PC-9 (cell line): ENCODE data around the gene PTGES3L. TPM values are rescaled to one million over a fixed set of nuclear protein-coding genes. Genes with fewer than 3 reads are reported as not detected.

Experiments
- BruUV-seq: library from RNA; stranded (reverse); fragments of 400-500 nt; replicated peaks from 2 replicates; lab custom pipeline; 2021; lab: Mats Ljungman, UMichigan
- CTCF ChIA-PET: fragments of 300-600 bp; sonication (Branson Sonifier 250); formaldehyde crosslinking; loops from one replicate; lab custom pipeline; 2022; ENCODE audit warnings: antibody characterized with exemption; lab: Charles Lee
- POLR2A ChIA-PET: fragments of 300-600 bp; sonication (Branson Sonifier 250); formaldehyde crosslinking; loops from one replicate; lab custom pipeline; 2022; ENCODE audit warnings: antibody characterized with exemption; ENCODE audit not compliant: unreplicated experiment; lab: Charles Lee
- DNase-seq, 2 experiments: peaks; one replicate each; pipeline versions ENCODE4 v3.0.0 to v3.0.0-alpha.2; 2015 to 2022; ENCODE audit warnings: mixed read lengths in 1 of 2
- H2AFZ ChIP-seq: fragments of 200-600 bp; sonication (generic); 2 replicates; pipeline ENCODE4 v1.8.1; 2017; ENCODE audit warnings: antibody characterized with exemption
- H3F3A ChIP-seq: fragments of 200-600 bp; sonication (generic); 2 replicates; pipeline ENCODE4 v1.8.1; 2017; ENCODE audit warnings: antibody characterized with exemption, mild to moderate bottlenecking, low read depth; ENCODE audit not compliant: insufficient read depth
- H3K27ac ChIP-seq: fragments of 200-600 bp; sonication (generic); 2 replicates; pipeline ENCODE4 v1.6.1; 2016; ENCODE audit warnings: mixed run types
- H3K27me3 ChIP-seq: fragments of 200-600 bp; sonication (generic); 2 replicates; pipeline ENCODE4 v1.6.1; 2016; ENCODE audit warnings: low read depth, mixed run types; ENCODE audit not compliant: insufficient read depth
- H3K36me3 ChIP-seq: fragments of 200-600 bp; sonication (generic); 2 replicates; pipeline ENCODE4 v1.6.1; 2016; ENCODE audit warnings: low read depth, mixed run types
- H3K4me1 ChIP-seq: fragments of 200-600 bp; sonication (generic); replicated peaks from 2 replicates; pipeline ENCODE4 v1.6.1; 2016; ENCODE audit warnings: mixed run types; ENCODE audit not compliant: insufficient read depth
- H3K4me2 ChIP-seq: fragments of 200-600 bp; sonication (generic); 2 replicates; pipeline ENCODE4 v1.6.1; 2017; ENCODE audit warnings: mixed run types
- H3K4me3 ChIP-seq: fragments of 200-600 bp; sonication (generic); 2 replicates; pipeline ENCODE4 v1.6.1; 2016; ENCODE audit warnings: mixed run types
- H3K79me2 ChIP-seq: fragments of 200-600 bp; sonication (generic); 2 replicates; pipeline ENCODE4 v1.6.1; 2017; ENCODE audit warnings: low read depth, mixed run types
- H3K9me2 ChIP-seq: fragments of 200-600 bp; sonication (generic); 2 replicates; pipeline ENCODE4 v1.8.1; 2017; ENCODE audit warnings: mild to moderate bottlenecking; ENCODE audit not compliant: insufficient read depth
- H3K9me3 ChIP-seq: fragments of 200-600 bp; sonication (generic); 2 replicates; pipeline ENCODE4 v1.8.1; 2016; ENCODE audit warnings: low read depth; ENCODE audit not compliant: insufficient read depth
- H4K20me1 ChIP-seq: fragments of 200-600 bp; sonication (generic); 2 replicates; pipeline ENCODE4 v1.8.1; 2017; ENCODE audit not compliant: insufficient read depth
- EZH2 ChIP-seq: fragments of 200-600 bp; sonication (generic); IDR thresholded peaks from 2 replicates; pipeline ENCODE4 v1.8.0; 2017; ENCODE audit warnings: antibody characterized with exemption, low read depth
- intact Hi-C: fragments of 100-400 bp; cut with micrococcal nuclease; formaldehyde crosslinking; loops from one replicate; pipeline ENCODE4 v1.10.0; 2022; ENCODE audit not compliant: unreplicated experiment
- total RNA-seq: library from RNA; stranded (reverse); gene quantifications from 2 replicates; pipeline ENCODE4 v1.2.3, GENCODE V29; 2021
- TF ChIP-seq, protein P1 (sequence below): fragments of 200-600 bp; sonication (generic); conservative IDR thresholded peaks from 2 replicates; pipeline ENCODE4 v1.6.1; 2017; ENCODE audit warnings: mixed run types, antibody characterized with exemption, mild to moderate bottlenecking, moderate library complexity

Gene PTGES3L
- total RNA-seq, 1 experiment from 2014 or later, result 0.70 TPM

- intact Hi-C loops, result no loop called here
- H3K9me2 ChIP-seq, result no peaks in the 10 kb centered on the region
- H3K36me3 ChIP-seq, result peaks cover 18% of the 10 kb centered on the region; the same call in 1 of the 2 replicates
- no peaks in the 10 kb centered on the region for H3K9me3 ChIP-seq
- ChIA-PET CTCF (no interaction called here), POLR2A (interaction anchor here (1.1 kb wide), 1 partner anchor 347 kb away, joined by 3 read pairs; no protein-coding TSS in a partner anchor)
- H3K79me2 ChIP-seq, result peaks cover 6% of the 10 kb centered on the region; the same call in 1 of the 2 replicates
- peaks cover 32% of the 10 kb centered on the region for H3K4me1 ChIP-seq
- no TSS peak for BruUV-seq
- no peak overlapping the region for H3K4me2 ChIP-seq
- TF ChIP-seq, protein P1, sequence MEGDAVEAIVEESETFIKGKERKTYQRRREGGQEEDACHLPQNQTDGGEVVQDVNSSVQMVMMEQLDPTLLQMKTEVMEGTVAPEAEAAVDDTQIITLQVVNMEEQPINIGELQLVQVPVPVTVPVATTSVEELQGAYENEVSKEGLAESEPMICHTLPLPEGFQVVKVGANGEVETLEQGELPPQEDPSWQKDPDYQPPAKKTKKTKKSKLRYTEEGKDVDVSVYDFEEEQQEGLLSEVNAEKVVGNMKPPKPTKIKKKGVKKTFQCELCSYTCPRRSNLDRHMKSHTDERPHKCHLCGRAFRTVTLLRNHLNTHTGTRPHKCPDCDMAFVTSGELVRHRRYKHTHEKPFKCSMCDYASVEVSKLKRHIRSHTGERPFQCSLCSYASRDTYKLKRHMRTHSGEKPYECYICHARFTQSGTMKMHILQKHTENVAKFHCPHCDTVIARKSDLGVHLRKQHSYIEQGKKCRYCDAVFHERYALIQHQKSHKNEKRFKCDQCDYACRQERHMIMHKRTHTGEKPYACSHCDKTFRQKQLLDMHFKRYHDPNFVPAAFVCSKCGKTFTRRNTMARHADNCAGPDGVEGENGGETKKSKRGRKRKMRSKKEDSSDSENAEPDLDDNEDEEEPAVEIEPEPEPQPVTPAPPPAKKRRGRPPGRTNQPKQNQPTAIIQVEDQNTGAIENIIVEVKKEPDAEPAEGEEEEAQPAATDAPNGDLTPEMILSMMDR, result no peak
- TF ChIP-seq EZH2, result no peak
- H3K27ac ChIP-seq, result no peak overlapping the region
- H3F3A ChIP-seq, result peaks cover 32% of the 10 kb centered on the region
- no peak overlapping the region for H2AFZ ChIP-seq
- no peak for DNase-seq
- H3K4me3 ChIP-seq, result no peak overlapping the region
- no peaks in the 10 kb centered on the region for H4K20me1 ChIP-seq
- H3K27me3 ChIP-seq, result no peaks in the 10 kb centered on the region
Observed at GRCh38 chr17:43013296-43013695, 33.4 kb upstream of the PTGES3L start.

- TF ChIP-seq EZH2, result no peak
- TF ChIP-seq, protein P1, result no peak
- H3K4me2 ChIP-seq, result peak overlapping the region; percentile 8
- 0 out of 2 replicates have a peak overlapping the region, but pooled peaks have one; percentile 19 for H3K27ac ChIP-seq
- intact Hi-C loops, result no loop called here
- no peak overlapping the region for H3K4me3 ChIP-seq
- no peaks in the 10 kb centered on the region for H4K20me1 ChIP-seq
- H3K4me1 ChIP-seq, result peaks cover 38% of the 10 kb centered on the region
- no peaks in the 10 kb centered on the region for H3K9me2 ChIP-seq
- no peaks in the 10 kb centered on the region for H3K9me3 ChIP-seq
- peaks cover 37% of the 10 kb centered on the region for H3F3A ChIP-seq
- no TSS peak for BruUV-seq
- H2AFZ ChIP-seq, result no peak overlapping the region
- 0 out of 2 replicates have a peak, but pooled peaks cover 12% of the 10 kb centered on the region for H3K36me3 ChIP-seq
- H3K79me2 ChIP-seq, result peaks cover 6% of the 10 kb centered on the region; the same call in 1 of the 2 replicates
- ChIA-PET POLR2A (interaction anchor here (0.6 to 1.1 kb wide), 3 partner anchors 109 to 1093 kb away, joined by 3 to 5 read pairs (median 3); no protein-coding TSS in a partner anchor), CTCF (no interaction called here)
- no peaks in the 10 kb centered on the region for H3K27me3 ChIP-seq
- no peak for DNase-seq
Observed at GRCh38 chr17:43011728-43012472, 32.0 kb upstream of the PTGES3L start.

GRCh38 chr17:43010667-43011308, 30.9 kb upstream of the PTGES3L start:
- intact Hi-C loops, result no loop called here
- Histone ChIP-seq H3F3A (peaks cover 46% of the 10 kb centered on the region), H3K4me2 (peak overlapping the region; percentile 67), H2AFZ (no peak overlapping the region), H3K27ac (peak overlapping the region; percentile 66), H3K9me3 (no peaks in the 10 kb centered on the region), H3K4me3 (peak overlapping the region; percentile 38; the same call in 1 of the 2 replicates), H3K36me3 (0 out of 2 replicates have a peak, but pooled peaks cover 8% of the 10 kb centered on the region), H3K79me2 (peaks cover 6% of the 10 kb centered on the region; the same call in 1 of the 2 replicates), H3K9me2 (no peaks in the 10 kb centered on the region), H4K20me1 (no peaks in the 10 kb centered on the region), H3K4me1 (peaks cover 42% of the 10 kb centered on the region), H3K27me3 (no peaks in the 10 kb centered on the region)
- POLR2A ChIA-PET, result interaction anchor here (0.6 to 0.8 kb wide), 3 partner anchors 13 to 344 kb away, joined by 3 to 8 read pairs (median 7); partner anchors contain the start of genes BRCA1 and RPL27
- CTCF ChIA-PET, result interaction anchor here (0.6 kb wide), 1 partner anchor 43 kb away, joined by 3 read pairs; no protein-coding TSS in a partner anchor
- no peak for TF ChIP-seq EZH2
- no TSS peak for BruUV-seq
- DNase-seq, result peak; percentile 57 to 92
